Endothelial cell of umbilical vein (primary cell): ENCODE results near the gene ASCL4.

Experiments used
- EZH2 ChIP-seq: IDR thresholded peaks from 2 replicates; pipeline ENCODE4 v1.6.1; 2012; ENCODE audit warnings: borderline replicate concordance, low read depth, mild to moderate bottlenecking, moderate library complexity, low read length, inconsistent platforms; ENCODE audit not compliant: severe bottlenecking
- FOS ChIP-seq: IDR thresholded peaks from 2 replicates; pipeline ENCODE4 v1.6.1; 2011; ENCODE audit warnings: mild to moderate bottlenecking, low read length, moderate library complexity, borderline replicate concordance; ENCODE audit not compliant: insufficient read depth
- GATA2 ChIP-seq: IDR thresholded peaks from 2 replicates; pipeline ENCODE4 v1.7.0; 2011; ENCODE audit warnings: low read depth, mild to moderate bottlenecking, moderate library complexity, mixed read lengths, low read length; ENCODE audit not compliant: insufficient read length, insufficient read depth
- JUN ChIP-seq: IDR thresholded peaks from 2 replicates; pipeline ENCODE4 v1.6.1; 2011; ENCODE audit warnings: borderline replicate concordance, low read depth; ENCODE audit not compliant: insufficient read length, insufficient read depth
- MYC ChIP-seq: IDR thresholded peaks from one replicate; pipeline ENCODE4 v1.6.1; 2011; ENCODE audit warnings: mild to moderate bottlenecking, low read depth, low read length
- POLR2A ChIP-seq: IDR thresholded peaks from 2 replicates; pipeline ENCODE4 v1.6.1; 2012; ENCODE audit warnings: low read depth, mild to moderate bottlenecking, control low read depth, low read length
- POLR2AphosphoS5 ChIP-seq: IDR thresholded peaks from 2 replicates; pipeline ENCODE4 v1.6.1; 2012; ENCODE audit warnings: low read depth, mild to moderate bottlenecking, control low read depth, low read length, moderate library complexity; ENCODE audit not compliant: insufficient read depth
- TF ChIP-seq, protein P1 (sequence below), 2 donors: IDR thresholded peaks; 1 replicate in 1 of 2; 2 replicates in 1 of 2; pipeline ENCODE4 v1.5.1; 2011; ENCODE audit warnings: low read length in 2 of 2, mild to moderate bottlenecking in 2 of 2, moderate library complexity in 2 of 2, control low read depth in 1 of 2, inconsistent platforms in 1 of 2, low read depth in 1 of 2; ENCODE audit not compliant: insufficient read depth in 1 of 2; ENCODE audit errors: extremely low read depth in 1 of 2
- TF ChIP-seq, protein P2 (sequence below): IDR thresholded peaks from 2 replicates; pipeline ENCODE4 v1.6.1; 2011; ENCODE audit not compliant: insufficient read depth, insufficient read length

DNA sequence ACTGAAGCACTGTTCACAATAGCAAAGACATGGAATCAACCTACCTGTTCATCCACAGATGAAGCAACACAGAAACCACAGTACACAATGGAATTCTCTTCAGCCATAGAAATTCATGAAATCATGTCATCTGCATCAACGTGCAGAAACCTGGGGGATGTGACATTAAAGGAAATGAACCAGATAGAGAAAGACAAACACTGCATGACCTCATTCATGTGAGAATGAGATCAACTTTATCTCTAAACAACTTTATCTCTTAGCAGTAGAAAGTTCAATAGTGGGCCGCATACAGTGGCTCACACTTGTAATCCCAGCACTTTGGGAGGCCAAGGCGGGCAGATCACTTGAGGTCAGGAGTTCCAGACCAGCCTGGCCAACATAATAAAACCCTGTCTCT lies 19.9 kb downstream of the ASCL4 start:
- TF ChIP-seq POLR2AphosphoS5 (no peak), JUN (no peak), EZH2 (no peak), MYC (no peak), POLR2A (no peak), GATA2 (no peak), FOS (no peak)
- TF ChIP-seq, protein P1, sequence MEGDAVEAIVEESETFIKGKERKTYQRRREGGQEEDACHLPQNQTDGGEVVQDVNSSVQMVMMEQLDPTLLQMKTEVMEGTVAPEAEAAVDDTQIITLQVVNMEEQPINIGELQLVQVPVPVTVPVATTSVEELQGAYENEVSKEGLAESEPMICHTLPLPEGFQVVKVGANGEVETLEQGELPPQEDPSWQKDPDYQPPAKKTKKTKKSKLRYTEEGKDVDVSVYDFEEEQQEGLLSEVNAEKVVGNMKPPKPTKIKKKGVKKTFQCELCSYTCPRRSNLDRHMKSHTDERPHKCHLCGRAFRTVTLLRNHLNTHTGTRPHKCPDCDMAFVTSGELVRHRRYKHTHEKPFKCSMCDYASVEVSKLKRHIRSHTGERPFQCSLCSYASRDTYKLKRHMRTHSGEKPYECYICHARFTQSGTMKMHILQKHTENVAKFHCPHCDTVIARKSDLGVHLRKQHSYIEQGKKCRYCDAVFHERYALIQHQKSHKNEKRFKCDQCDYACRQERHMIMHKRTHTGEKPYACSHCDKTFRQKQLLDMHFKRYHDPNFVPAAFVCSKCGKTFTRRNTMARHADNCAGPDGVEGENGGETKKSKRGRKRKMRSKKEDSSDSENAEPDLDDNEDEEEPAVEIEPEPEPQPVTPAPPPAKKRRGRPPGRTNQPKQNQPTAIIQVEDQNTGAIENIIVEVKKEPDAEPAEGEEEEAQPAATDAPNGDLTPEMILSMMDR (IDR thresholded peaks at IDR 0.05; ENCODE audit: extremely low read depth in 1 of 2, insufficient read depth in 1 of 2, low read depth in 1 of 2, low read length in 2 of 2), result no peak
- TF ChIP-seq, protein P2, sequence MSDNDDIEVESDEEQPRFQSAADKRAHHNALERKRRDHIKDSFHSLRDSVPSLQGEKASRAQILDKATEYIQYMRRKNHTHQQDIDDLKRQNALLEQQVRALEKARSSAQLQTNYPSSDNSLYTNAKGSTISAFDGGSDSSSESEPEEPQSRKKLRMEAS, result no peak
